ENCODE results near the gene PRR35. TPM values are rescaled to one million over a fixed set of nuclear protein-coding genes. Genes with fewer than 3 reads are reported as not detected.

PRR35 gene
- total RNA-seq, 6 donors from 2014 or later = not detected

DNA sequence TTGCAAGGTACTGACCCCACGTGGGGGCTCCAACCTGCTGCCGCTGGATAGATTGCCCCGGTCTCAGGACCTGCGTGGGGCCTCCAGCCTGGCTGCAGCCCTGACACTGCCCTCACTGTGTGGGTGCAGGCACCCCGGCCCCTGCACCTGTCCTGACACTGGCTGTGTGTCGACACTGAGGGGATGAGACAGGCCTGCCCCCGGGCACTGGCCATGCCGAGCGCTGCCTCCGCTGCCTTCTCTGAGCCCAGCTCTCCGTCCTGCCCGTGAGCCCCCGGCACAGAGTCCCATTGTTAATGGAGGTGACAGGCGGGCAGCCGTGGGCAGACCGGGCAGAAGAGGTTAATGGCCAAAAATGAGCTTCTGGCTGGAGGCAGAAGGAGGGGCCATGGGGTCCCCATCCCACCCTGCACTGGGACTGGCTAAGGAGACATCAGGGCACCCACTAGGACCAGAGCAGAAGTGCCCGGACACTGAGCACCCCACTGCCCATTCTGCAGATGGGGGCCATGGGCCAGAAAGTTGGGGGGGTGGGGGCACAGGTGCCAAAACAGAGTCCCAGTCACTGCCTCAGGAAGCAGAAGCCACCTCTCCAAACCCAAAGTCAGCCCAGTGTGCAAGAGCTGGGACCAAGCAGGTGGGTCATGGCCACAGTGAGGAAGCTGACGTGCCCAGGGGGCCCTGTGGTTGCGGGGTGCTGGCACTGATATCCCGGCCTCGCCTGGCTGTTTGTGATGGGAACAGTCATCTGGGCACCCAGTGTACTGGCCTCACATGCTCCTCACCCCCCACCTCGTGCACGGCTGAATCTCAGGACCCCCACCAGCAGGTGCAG is 2.5 kb upstream of the PRR35 start:
- no peak for DNase-seq
- H3K4me3 ChIP-seq = no peak overlapping the region
- 77 to 87% methylated on average over 8 to 23 of the region's 23 CpGs for WGBS, 2 donors
- ATAC-seq (ENCODE audit: low FRiP score in 2 of 2) = no peak
- H3K27me3 ChIP-seq = peaks cover 1 to 30% (median 14%) of the 10 kb centered on the region in 4 donors
- H3K27ac ChIP-seq = no peak overlapping the region
- TF ChIP-seq, protein P1, sequence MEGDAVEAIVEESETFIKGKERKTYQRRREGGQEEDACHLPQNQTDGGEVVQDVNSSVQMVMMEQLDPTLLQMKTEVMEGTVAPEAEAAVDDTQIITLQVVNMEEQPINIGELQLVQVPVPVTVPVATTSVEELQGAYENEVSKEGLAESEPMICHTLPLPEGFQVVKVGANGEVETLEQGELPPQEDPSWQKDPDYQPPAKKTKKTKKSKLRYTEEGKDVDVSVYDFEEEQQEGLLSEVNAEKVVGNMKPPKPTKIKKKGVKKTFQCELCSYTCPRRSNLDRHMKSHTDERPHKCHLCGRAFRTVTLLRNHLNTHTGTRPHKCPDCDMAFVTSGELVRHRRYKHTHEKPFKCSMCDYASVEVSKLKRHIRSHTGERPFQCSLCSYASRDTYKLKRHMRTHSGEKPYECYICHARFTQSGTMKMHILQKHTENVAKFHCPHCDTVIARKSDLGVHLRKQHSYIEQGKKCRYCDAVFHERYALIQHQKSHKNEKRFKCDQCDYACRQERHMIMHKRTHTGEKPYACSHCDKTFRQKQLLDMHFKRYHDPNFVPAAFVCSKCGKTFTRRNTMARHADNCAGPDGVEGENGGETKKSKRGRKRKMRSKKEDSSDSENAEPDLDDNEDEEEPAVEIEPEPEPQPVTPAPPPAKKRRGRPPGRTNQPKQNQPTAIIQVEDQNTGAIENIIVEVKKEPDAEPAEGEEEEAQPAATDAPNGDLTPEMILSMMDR (IDR thresholded peaks at IDR 0.05) = no peak
- no peak for TF ChIP-seq POLR2AphosphoS5 (IDR thresholded peaks at IDR 0.05)
- TF ChIP-seq EP300 (IDR thresholded peaks at IDR 0.05) = no peak
- no peak for TF ChIP-seq POLR2A (IDR thresholded peaks at IDR 0.05)
- H3K4me1 ChIP-seq = peaks cover 0 to 17% (median 6%) of the 10 kb centered on the region in 4 donors
- H3K36me3 ChIP-seq = peaks cover under 1 to 14% (median 13%) of the 10 kb centered on the region in 4 donors
- H3K9me3 ChIP-seq = no peaks in the 10 kb centered on the region

DNA sequence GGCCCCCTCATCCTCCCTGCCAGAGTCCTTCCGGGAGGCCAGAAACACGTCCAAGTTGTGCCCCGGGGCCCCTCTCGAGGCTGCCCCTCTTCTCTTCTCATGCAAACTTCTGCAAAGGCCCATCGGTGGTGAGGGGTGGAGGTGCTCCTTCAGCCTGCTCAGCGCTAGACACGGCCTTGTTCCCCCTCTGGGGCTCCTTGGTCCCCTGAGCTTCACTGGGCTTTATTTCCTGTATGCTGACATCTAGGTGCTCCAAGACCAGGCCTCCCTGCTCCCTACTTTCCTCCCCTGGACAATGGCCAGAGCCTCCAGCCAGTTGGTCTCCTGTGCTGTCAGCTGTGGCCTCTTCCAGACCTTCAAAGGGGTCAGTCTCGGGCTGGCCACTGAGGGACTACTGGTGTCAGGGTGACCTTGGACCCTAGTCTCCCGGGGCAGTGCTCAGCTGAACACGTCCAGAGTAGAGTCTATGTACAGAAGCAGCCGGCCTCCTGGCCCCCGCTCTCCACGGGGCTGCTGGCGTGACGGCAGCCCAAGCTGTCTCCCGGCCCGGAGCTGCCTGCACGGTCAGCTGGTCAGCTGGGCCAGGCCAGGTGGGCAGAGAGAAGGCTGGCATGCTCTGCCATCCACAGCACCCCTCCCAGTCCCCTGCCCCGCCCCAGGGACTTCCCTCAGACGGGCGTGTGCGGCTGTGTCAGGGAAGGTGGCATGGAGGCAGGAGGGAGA is 1.7 kb upstream of the PRR35 start:
- H3K9me3 ChIP-seq = no peaks in the 10 kb centered on the region
- H3K36me3 ChIP-seq = peaks cover 0 to 8% (median 7%) of the 10 kb centered on the region in 4 donors
- H3K4me3 ChIP-seq = no peak overlapping the region
- peaks cover 1 to 30% (median 14%) of the 10 kb centered on the region in 4 donors for H3K27me3 ChIP-seq
- peaks cover 0 to 17% (median 6%) of the 10 kb centered on the region in 4 donors for H3K4me1 ChIP-seq
- WGBS, 2 donors = 55 to 58% methylated on average over 17 to 19 of the region's 22 CpGs
- TF ChIP-seq, protein P1 (IDR thresholded peaks at IDR 0.05) = no peak
- TF ChIP-seq POLR2A (IDR thresholded peaks at IDR 0.05) (no peak), EP300 (IDR thresholded peaks at IDR 0.05) (no peak), POLR2AphosphoS5 (IDR thresholded peaks at IDR 0.05) (no peak)
- ATAC-seq (ENCODE audit: low FRiP score in 2 of 2) (no peak), DNase-seq (no peak)
- H3K27ac ChIP-seq = no peak overlapping the region

DNA sequence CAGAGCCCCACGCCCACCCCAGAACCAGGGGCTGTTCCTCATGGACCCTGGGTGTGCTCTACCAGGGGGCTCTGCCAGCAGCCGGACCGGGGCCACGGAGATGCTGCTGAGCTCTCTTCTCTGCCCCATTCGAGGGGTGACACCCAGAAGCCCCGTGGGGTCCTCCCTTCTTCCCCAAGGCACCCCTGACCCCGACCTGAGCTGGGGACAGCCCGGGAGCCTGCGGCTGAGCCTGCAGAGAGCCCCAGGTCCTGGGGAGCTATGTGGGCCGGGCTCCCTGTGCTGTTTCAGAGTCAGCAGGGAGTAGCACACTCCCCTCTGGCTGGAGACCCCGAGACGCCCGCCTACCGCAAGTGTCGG is 1.2 kb upstream of the PRR35 start:
- Histone ChIP-seq H3K4me1 (peaks cover 0 to 17% (median 6%) of the 10 kb centered on the region in 4 donors), H3K36me3 (peaks cover 0 to 3% (median 2%) of the 10 kb centered on the region in 4 donors), H3K9me3 (no peaks in the 10 kb centered on the region), H3K27ac (no peak overlapping the region), H3K27me3 (peaks cover 1 to 30% (median 14%) of the 10 kb centered on the region in 4 donors), H3K4me3 (no peak overlapping the region)
- no peak for ATAC-seq (ENCODE audit: low FRiP score in 2 of 2)
- TF ChIP-seq EP300 (IDR thresholded peaks at IDR 0.05) (no peak), POLR2A (IDR thresholded peaks at IDR 0.05) (no peak)
- 70% methylated on average over 14 of the region's 15 CpGs; no CpG with 5 or more reads in 1 of the 2 donors for WGBS, 2 donors
- DNase-seq = no peak

DNA sequence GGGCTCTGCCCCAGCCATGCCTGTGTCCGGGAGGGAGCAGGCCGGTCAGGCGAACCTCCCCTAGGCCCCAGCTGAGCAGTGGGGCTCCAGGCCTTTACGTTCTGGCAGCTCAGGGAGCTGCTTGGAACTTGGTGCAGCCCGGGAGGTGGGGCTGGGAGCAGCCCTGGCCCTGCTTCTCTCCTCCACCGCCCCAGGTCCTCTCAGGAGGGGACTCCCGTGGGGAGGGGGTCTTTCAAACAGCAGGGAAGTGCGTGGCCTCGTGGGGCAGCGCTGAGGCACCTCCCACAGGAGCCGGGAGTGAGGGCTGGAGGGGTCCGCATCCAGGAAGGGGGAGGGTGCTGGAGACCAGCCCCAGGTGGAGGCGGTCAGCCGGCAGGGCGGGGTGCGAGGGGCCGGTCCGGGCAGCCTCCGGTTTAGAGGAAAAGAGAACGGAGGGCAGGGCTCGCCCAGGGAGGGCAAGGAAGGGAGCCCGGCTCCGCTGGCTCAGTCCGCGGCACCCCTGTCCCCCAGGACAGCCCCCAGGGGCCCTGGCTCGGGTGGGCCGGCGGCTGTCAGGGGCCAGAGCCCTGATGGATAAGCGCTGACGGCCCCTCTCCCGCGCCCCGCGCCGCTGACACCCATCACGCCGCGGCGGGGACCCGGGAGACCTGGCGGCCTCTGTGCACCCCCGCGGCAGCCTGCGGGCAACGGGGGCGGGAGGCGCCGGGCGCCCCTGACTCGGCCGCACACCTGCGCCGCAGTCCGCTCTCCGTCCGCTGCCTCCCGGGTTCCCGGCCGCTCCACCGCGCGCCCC is 587 bp upstream of the PRR35 start:
- Histone ChIP-seq H3K9me3 (no peaks in the 10 kb centered on the region), H3K27ac (no peak overlapping the region), H3K4me3 (no peak overlapping the region), H3K36me3 (no peaks in the 10 kb centered on the region), H3K4me1 (peaks cover 0 to 17% (median 6%) of the 10 kb centered on the region in 4 donors), H3K27me3 (peaks cover 1 to 30% (median 14%) of the 10 kb centered on the region in 4 donors)
- 20 to 21% methylated on average over 8 to 18 of the region's 62 CpGs for WGBS, 2 donors
- DNase-seq (no peak), ATAC-seq (ENCODE audit: low FRiP score in 2 of 2) (no peak)
- no peak for TF ChIP-seq EP300 (IDR thresholded peaks at IDR 0.05)
- TF ChIP-seq, protein P1 (IDR thresholded peaks at IDR 0.05) = no peak
- no peak for TF ChIP-seq POLR2AphosphoS5 (IDR thresholded peaks at IDR 0.05)
- TF ChIP-seq POLR2A (IDR thresholded peaks at IDR 0.05) = no peak

All from upper lobe of left lung (tissue), 6 donors.